DOHH2 (cell line): ENCODE data around the gene OVCA2.

ENCODE experiments used
- EZH2phosphoT487 ChIP-seq: fragments of 200-600 bp; sonication (generic); IDR thresholded peaks from 2 replicates; pipeline ENCODE4 v1.6.1; 2017; ENCODE audit warnings: borderline replicate concordance, mild to moderate bottlenecking, antibody characterized with exemption, low read length, moderate library complexity, mixed read lengths
- TF ChIP-seq, protein P1 (sequence below): fragments of 200-600 bp; sonication (generic); IDR thresholded peaks from one replicate; pipeline ENCODE4 v1.5.1; 2014; ENCODE audit warnings: antibody characterized with exemption, mild to moderate bottlenecking, low read depth, low read length; ENCODE audit not compliant: poor library complexity, severe bottlenecking

DNA sequence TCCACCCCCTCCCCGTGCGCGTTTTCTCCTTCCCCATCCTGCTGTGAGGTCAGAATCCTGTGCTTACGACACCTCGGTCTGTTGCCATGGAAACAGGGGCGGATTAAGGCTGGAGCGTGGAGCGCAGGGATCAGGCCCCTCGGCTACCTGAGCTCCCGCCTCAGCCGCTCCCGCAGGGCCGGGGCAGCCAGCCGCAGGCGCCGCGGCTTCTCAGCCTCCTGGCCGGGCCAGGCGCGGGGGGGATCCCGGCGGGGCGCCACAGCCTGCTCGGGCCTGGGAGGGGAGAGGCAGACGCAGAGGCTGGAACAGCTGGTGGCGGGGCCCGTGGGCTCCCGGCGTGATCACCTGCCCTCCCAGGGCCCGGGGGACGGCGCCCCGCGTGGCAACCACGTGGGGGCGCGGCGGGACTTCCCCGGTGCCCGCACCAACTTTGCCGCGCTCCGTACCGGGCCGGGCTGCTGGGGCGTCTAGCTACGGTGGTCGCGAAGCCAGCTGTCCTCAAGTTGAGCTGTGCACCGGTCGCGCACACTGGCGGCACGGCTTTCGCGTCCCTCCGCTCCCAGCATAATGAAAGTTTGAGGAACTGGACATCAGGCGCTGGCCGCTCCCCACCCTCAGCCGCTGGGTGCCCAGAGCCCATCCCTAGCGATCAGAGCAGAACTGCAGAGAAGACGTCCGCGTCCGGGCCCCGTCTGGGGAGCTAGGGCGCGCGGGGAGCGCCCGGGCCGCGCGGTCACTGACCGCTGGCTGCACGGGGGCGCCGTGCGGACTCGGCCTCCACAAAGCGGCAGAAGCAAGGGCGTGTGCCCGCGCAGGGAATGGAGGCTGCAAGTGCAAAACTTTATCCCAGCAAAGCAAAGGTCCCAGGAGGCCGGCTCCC, 17.9 kb upstream of the OVCA2 start:
- no peak for TF ChIP-seq EZH2phosphoT487
- TF ChIP-seq, protein P1, sequence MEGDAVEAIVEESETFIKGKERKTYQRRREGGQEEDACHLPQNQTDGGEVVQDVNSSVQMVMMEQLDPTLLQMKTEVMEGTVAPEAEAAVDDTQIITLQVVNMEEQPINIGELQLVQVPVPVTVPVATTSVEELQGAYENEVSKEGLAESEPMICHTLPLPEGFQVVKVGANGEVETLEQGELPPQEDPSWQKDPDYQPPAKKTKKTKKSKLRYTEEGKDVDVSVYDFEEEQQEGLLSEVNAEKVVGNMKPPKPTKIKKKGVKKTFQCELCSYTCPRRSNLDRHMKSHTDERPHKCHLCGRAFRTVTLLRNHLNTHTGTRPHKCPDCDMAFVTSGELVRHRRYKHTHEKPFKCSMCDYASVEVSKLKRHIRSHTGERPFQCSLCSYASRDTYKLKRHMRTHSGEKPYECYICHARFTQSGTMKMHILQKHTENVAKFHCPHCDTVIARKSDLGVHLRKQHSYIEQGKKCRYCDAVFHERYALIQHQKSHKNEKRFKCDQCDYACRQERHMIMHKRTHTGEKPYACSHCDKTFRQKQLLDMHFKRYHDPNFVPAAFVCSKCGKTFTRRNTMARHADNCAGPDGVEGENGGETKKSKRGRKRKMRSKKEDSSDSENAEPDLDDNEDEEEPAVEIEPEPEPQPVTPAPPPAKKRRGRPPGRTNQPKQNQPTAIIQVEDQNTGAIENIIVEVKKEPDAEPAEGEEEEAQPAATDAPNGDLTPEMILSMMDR = no peak
